ENCODE measurements around the gene LPCAT4. TPM values are rescaled to one million over a fixed set of nuclear protein-coding genes. Genes with fewer than 3 reads are reported as not detected.

LPCAT4 gene
- total and polyA plus RNA-seq, 2 of the 8 experiments (the other 6 are each of a cell fraction or from before 2014, with no cell fraction given) = 69.3 to 109 TPM

DNA sequence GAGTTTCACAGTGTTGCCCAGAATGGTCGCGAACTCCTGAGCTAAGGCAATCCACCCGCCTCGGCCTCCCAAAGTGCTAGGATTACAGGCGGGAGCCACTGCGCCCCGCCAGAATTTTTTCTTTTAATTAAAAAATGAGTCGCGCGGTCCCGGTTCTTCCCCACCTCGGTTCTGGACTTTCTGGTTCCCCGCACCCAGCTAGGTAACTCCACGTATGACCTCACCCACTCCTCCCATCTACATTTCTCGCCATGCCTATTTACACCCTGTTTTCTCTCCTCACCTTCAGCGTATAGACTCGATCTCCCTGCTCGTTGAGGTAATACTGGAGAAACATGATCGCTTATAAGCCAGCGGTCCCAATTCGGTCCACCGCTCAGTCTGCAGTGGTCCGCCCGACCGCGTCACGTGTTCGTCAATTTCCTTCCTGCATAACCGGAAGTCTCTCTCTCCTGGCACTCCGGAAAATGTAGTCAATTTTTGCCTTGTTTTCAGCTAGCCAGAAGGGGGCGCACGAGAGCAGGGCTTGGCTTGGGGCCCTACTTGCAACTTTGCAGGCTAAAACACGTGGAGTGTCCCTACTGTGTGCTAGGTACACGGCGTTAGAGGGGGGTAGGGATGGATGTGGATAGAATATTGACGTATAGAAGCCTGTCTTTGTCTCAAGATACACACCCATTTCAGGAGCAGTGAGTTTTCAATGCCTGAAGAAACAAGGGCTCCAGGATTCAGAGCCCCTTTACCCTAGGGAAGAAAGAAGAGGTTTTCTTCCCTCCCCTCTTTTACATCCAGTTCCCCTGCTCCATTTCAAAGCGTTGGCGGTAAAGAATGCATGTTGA, 24.0 kb downstream of the LPCAT4 start, which contains the start of the genes NOP10 and NUTM1 (continued):
- TF ChIP-seq TCF12 (IDR thresholded peaks at IDR 0.05; ENCODE audit: low read depth, low read length) = no peak
- TF ChIP-seq TEAD4 (IDR thresholded peaks at IDR 0.05; ENCODE audit: low read depth, low read length) = 0 out of 2 replicates have a peak, but pooled peaks have one; percentile 23
- peak; percentile 26 for TF ChIP-seq SIRT6 (IDR thresholded peaks at IDR 0.05; ENCODE audit: low read length)
- no peak for TF ChIP-seq KDM1A (IDR thresholded peaks at IDR 0.05; ENCODE audit: borderline replicate concordance, low read length)
- peak in 1 of 2 experiments; percentile 87; a peak in 1 of 3 replicates for TF ChIP-seq EP300 (IDR thresholded peaks at IDR 0.05; ENCODE audit: borderline replicate concordance in 1 of 2, low read depth in 2 of 2, low read length in 2 of 2)
- no peak for TF ChIP-seq ZNF274 (IDR thresholded peaks at IDR 0.05; ENCODE audit: borderline replicate concordance, extremely low read depth, low read length)
- TF ChIP-seq CBX5 (IDR thresholded peaks at IDR 0.05; ENCODE audit: low read depth, low read length) = no peak
- TF ChIP-seq GABPA (IDR thresholded peaks at IDR 0.05; ENCODE audit: borderline replicate concordance, insufficient read depth, low read length) = peak; percentile 87; the same call in 1 of the 2 replicates
- no peak for TF ChIP-seq JUN (IDR thresholded peaks at IDR 0.05; ENCODE audit: low read depth, low read length)
- peak; percentile 93 for TF ChIP-seq POLR2AphosphoS5 (IDR thresholded peaks at IDR 0.05; ENCODE audit: low read depth, low read length)
- TF ChIP-seq EZH2 (IDR thresholded peaks at IDR 0.05; ENCODE audit: low read depth, low read length, severe bottlenecking) = no peak
- TF ChIP-seq CHD1 (IDR thresholded peaks at IDR 0.05; ENCODE audit: low read depth, low read length) = peak; percentile 87
- TF ChIP-seq SIN3A (conservative IDR thresholded peaks at IDR 0.05 in 1 of 2, IDR thresholded peaks at IDR 0.05 in 1 of 2; ENCODE audit: low read depth in 1 of 2, low read length in 2 of 2) = peak; percentile 72 to 94; a peak in 2 of 4 replicates
- TF ChIP-seq BCL11A (IDR thresholded peaks at IDR 0.05; ENCODE audit: low read depth in 2 of 2, low read length in 2 of 2) = no peak
- 0 out of 4 replicates have a peak, but pooled peaks have one; percentile 10 to 50 for TF ChIP-seq HDAC2 (IDR thresholded peaks at IDR 0.05; ENCODE audit: borderline replicate concordance in 1 of 2, low read depth in 2 of 2, low read length in 2 of 2)
- TF ChIP-seq CHD2 (IDR thresholded peaks at IDR 0.05; ENCODE audit: low read length) = no peak
- TF ChIP-seq SIX5 (IDR thresholded peaks at IDR 0.05; ENCODE audit: low read depth, low read length) = no peak
- no peak for TF ChIP-seq BRCA1 (IDR thresholded peaks at IDR 0.05; ENCODE audit: low read depth, low read length)
- TF ChIP-seq KDM5A (IDR thresholded peaks at IDR 0.05; ENCODE audit: low read length) = no peak
- no peak for TF ChIP-seq CTBP2 (IDR thresholded peaks at IDR 0.05; ENCODE audit: borderline replicate concordance, insufficient read depth, insufficient read length, low read length)
- peak; percentile 37; the same call in 1 of the 2 replicates for TF ChIP-seq SP1 (IDR thresholded peaks at IDR 0.05; ENCODE audit: low read depth, low read length)
- no peak for TF ChIP-seq HDAC6 (IDR thresholded peaks at IDR 0.05; ENCODE audit: low read depth, low read length)
- no peak for TF ChIP-seq RNF2 (IDR thresholded peaks at IDR 0.05; ENCODE audit: borderline replicate concordance, low read depth, low read length, missing control alignments, poor library complexity, severe bottlenecking)

Measured in H1 (cell line).